IPS-15b (cell line): ENCODE measurements around the gene LHPP.

Experiments
- H3K27me3 ChIP-seq: one replicate; pipeline ENCODE4 v1.6.1; 2013; ENCODE audit warnings: low read length; ENCODE audit not compliant: control insufficient read depth, insufficient read depth
- H3K36me3 ChIP-seq: one replicate; pipeline ENCODE4 v1.6.1; 2013; ENCODE audit warnings: low read length; ENCODE audit not compliant: control insufficient read depth, insufficient read depth
- H3K4me1 ChIP-seq: one replicate; pipeline ENCODE4 v1.6.1; 2013; ENCODE audit warnings: mild to moderate bottlenecking, low read length; ENCODE audit not compliant: control insufficient read depth, insufficient read depth
- H3K4me3 ChIP-seq: one replicate; pipeline ENCODE4 v1.5.1; 2013; ENCODE audit warnings: low read depth, low read length
- H3K9ac ChIP-seq: one replicate; pipeline ENCODE4 v1.6.1; 2013; ENCODE audit warnings: low read depth, mild to moderate bottlenecking, low read length
- H3K9me3 ChIP-seq: one replicate; pipeline ENCODE4 v1.6.1; 2013; ENCODE audit warnings: mild to moderate bottlenecking, low read length; ENCODE audit not compliant: control insufficient read depth, insufficient read depth

Gene LHPP

DNA sequence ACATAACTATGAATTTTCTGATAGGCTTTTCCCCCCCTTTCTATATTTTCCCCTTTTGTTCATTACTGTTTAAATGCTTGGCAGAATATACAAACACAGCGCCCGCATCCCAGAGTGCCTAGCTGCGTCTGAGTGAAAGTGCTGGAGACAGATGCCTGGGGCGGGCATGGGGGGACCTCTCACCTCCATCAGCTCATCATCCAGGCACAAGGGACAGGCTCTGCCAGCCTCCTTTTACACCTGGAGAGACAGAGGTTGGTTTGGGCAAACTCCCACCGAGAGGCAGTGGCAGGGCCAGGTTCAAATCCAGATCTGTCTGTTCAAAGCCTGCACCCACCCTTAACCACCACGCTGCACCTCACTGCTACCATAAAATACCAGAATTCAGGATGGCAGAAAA, 178.0 kb downstream of the LHPP start:
- H3K9ac ChIP-seq: no peak overlapping the region
- no peaks in the 10 kb centered on the region for H3K9me3 ChIP-seq
- peaks cover 4% of the 10 kb centered on the region for H3K36me3 ChIP-seq
- H3K4me1 ChIP-seq: no peaks in the 10 kb centered on the region
- H3K4me3 ChIP-seq: no peak overlapping the region
- H3K27me3 ChIP-seq: no peaks in the 10 kb centered on the region

DNA sequence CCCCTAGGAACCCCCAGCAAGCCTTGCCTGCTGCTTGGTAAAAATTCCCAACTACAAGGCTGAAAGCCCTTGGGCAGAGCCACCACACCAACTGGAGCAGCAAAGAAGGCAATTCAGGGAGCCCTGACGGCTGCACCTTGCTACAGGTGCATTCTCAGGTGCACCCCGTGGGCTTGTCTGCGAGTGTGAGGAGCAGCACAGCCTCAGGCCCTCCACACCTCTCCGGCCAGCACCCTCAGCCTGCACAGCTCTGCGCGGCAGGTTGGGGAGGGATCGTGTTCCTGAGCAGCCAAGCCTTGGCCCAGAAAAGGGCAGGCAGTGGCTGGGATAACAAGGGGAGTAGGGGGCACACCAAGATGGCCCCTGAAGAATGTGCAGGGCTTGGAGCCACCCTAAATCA, 178.4 kb downstream of the LHPP start:
- H3K36me3 ChIP-seq: peaks cover 4% of the 10 kb centered on the region
- no peaks in the 10 kb centered on the region for H3K4me1 ChIP-seq

DNA sequence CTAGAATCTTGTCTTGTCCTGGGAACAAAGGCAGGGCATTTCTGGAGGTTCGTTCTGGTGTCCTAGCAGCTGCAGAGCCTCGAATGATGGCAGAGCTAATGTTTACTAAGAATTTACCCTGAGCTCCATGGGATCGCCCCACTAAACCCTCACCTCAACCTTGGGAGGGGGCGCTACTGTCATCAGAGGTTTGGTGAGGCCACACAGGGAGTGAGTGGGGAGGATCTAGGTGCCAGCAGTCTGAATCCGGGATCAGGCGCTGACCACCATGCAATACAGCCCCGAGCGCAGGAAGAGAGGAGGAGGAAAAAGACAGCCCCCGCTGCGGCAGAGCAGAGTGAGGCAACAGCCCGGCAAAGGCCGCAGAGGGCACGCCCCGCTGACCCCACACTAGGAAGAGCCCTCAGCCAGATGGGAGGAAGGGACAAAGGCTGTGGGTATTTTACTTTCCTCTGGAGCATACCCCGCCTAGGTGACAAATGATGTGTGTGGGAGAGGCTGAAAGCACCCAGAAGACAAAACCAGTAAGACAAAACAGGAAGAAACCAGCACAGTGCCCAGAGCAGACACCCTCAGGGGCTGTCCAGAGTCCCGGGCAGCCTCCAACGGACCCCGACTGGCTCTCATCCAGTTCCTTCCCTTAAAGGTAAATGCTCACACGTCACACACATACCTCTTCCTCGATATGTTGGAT, 179.1 kb downstream of the LHPP start:
- Histone ChIP-seq H3K36me3 (peaks cover 4% of the 10 kb centered on the region), H3K4me1 (no peaks in the 10 kb centered on the region), H3K9ac (no peak overlapping the region), H3K9me3 (no peaks in the 10 kb centered on the region), H3K4me3 (no peak overlapping the region), H3K27me3 (no peaks in the 10 kb centered on the region)

More for the DNA sequence above, 178.4 kb downstream of the LHPP start:
- Histone ChIP-seq H3K4me3 (no peak overlapping the region), H3K9me3 (no peaks in the 10 kb centered on the region), H3K27me3 (no peaks in the 10 kb centered on the region), H3K9ac (no peak overlapping the region)

DNA sequence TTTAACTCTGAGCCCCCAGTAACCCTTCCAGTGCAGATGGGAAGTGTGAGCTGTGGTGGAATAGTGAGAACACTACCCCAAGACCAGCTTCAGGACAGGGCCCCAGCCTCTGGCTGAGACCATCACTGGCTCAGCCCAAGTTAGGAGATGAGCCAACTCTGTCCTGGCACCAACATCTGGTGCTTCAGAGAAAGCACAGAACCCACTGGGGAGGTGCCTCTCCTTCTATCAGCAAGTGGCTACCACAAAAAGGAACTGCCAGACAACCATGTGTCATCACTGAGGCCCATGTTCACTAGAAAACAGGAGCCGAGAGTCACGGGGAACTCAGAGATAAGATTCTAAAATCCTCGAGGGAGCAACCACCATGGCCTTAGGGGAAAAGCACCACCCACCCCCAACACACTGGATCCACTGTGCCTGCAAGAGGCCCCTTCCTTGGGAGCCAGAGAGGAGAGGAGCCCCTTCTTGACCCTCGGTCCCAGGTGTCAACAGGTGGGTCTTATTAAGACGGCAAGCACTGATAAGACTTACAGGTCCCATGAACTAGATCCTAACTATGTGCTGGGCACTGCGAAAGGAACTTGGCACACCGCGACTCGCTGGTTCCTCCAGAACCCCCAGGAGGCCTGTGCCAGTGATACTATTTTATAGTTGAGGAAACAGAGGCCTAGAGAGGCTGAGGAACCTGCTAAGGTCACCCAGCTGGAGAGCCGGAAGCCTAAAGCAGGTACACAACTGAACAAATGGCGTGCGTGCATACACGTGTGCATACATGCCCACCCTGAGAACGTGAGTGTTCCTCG, 179.9 kb downstream of the LHPP start:
- H3K4me3 ChIP-seq: no peak overlapping the region
- H3K9me3 ChIP-seq: no peaks in the 10 kb centered on the region
- H3K9ac ChIP-seq: no peak overlapping the region
- no peaks in the 10 kb centered on the region for H3K27me3 ChIP-seq
- H3K36me3 ChIP-seq: peaks cover 4% of the 10 kb centered on the region
- no peaks in the 10 kb centered on the region for H3K4me1 ChIP-seq

DNA sequence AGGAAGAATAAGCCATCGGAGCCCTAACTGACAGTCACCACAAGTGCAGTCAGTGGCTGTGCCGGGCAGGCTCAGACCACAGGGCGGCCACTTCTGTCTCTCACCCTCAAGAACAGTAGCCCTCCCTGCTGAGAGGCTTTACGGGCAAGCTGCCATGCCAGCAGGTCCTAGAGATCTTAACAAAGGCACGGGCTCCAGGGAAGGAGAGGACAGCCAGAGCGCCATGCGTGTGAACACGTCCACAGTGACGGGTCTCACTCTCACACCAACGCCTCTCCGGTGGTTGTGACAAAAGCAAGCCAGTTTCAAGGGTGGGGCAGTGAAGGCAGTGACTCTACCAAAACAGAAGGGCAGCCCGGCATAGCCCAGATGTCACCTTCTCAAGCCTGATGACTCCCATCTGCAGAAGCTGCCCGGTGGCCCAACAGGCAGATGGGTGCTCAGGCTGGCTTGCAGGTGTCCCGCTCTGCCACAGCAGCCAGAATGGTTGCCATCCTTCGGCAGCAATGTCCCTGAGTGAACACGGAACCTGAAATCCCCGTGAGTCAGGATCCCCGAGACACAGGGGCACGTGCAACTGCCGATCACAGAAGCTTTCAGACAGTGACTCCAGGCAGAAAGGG, 180.6 kb downstream of the LHPP start:
- H3K4me1 ChIP-seq: no peaks in the 10 kb centered on the region
- H3K9me3 ChIP-seq: no peaks in the 10 kb centered on the region
- H3K36me3 ChIP-seq: peaks cover under 1% of the 10 kb centered on the region
- no peak overlapping the region for H3K4me3 ChIP-seq
- no peaks in the 10 kb centered on the region for H3K27me3 ChIP-seq
- no peak overlapping the region for H3K9ac ChIP-seq

DNA sequence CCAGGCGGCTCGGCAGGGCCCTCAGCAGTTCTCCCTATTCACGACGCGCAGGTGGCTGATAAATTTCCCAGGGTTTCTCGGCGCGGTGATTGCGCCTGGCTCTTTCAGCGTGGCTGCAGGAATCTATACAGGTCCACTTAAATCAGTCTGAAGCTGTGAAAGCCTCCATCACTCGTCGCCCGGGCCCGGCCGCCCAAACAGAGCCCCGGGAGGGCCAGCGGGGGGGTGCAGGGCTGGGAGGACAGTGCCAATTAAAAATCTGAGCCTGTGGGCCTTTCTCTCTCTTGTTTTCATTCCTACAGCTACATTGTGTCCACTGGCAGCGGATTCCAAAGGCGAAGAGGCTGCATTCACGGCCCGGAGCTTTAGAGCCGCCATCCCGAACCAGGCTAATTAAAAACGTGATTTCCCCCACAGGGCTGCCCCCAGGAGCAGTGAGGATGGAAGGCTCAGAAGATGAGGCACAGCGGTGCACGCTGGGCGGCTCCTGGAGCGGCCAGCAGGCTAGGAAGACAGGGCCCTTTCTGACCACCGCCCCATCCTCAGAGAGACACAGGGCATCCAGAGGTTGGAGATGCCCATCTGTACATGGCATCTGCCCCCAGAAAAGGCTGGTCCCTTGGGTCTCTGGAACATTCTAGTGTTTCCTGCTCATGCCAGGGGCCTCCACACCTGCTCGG, 181.8 kb downstream of the LHPP start:
- Histone ChIP-seq H3K4me3 (no peak overlapping the region), H3K4me1 (no peaks in the 10 kb centered on the region), H3K36me3 (no peaks in the 10 kb centered on the region), H3K9ac (no peak overlapping the region), H3K9me3 (no peaks in the 10 kb centered on the region), H3K27me3 (no peaks in the 10 kb centered on the region)

DNA sequence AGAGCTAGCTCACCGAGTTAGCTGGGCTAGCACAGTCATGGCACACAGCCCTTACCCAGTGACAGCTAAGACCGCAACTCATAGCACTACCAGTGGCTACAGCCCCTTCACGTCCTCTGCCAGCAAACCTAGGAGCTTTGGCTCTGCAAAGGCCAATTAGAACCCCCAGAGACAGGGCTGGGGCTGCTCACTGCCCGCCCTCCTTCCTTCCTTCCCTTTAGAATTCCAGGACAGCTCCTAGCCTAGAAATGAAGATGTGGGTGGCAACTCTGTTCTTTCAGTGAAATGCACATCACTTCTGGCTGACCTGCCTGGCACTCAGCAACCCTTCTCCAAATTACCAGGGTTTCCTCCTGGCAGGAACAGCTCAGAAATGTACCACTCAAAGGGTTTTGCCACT, 182.6 kb downstream of the LHPP start:
- Histone ChIP-seq H3K9ac (no peak overlapping the region), H3K4me1 (no peaks in the 10 kb centered on the region), H3K27me3 (no peaks in the 10 kb centered on the region), H3K36me3 (no peaks in the 10 kb centered on the region), H3K9me3 (no peaks in the 10 kb centered on the region), H3K4me3 (no peak overlapping the region)

DNA sequence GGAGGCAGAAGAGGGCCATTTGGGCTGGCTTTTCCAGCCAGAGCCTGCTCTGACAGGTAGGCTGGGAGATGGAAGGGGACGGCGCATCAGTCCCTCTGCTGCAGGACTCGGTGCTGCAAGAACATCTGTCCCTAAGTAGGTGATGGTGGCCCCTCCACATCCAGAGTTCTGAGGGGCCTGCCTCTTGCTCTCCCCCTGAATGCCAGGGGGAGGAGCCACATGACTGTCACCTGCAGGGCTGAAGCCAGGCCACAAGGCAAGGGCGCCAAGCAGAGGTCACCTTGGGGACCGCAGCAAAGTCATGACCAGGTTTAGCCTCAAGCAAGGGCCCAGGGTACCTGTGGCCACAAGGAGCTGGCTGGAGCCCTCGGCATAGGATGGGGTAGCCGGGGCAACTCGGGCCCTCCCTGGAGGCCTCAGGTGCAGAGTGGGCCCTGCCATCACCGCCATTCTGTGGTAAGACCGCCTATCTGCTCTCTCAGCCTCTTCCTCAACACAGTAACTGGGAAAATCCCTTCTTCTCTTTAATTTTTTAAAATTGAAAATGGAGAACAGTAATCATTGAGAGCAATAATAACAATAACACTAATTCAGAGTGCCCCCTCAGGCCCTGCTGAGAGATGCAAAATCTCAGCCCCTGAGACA, 183.3 kb downstream of the LHPP start:
- Histone ChIP-seq H3K27me3 (no peaks in the 10 kb centered on the region), H3K4me3 (no peak overlapping the region), H3K9me3 (no peaks in the 10 kb centered on the region), H3K4me1 (no peaks in the 10 kb centered on the region), H3K36me3 (no peaks in the 10 kb centered on the region), H3K9ac (no peak overlapping the region)

DNA sequence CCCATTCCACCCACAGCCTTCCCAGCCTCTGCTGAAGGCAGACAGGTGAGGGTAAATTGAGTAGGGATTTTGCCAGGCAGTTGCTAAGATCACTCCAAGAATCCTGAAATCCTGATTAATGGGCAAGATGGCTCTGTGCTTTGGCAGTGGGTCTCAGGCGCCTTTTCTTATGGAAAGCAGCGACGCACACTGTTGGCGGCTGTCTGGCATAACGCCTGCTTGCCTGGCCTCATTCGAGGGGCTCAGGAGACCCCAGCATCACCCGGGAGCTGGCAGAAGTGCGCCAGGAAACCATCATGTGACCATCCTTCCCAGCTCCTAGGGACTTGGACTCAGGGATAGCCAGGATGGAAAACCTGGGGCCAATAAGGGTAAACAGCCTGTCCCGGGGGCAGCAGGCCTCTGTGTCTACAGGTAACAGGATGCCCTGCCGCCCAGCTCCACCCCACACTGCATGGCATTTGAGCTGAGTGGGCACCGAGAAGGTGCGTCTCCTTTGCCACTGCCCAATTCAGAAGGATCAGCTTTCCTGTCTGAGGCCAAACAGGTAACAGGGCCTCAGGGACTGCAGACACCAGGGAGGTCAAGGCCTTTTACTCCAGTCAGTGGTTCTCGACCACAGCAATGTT, 184.0 kb downstream of the LHPP start:
- Histone ChIP-seq H3K9ac (no peak overlapping the region), H3K4me1 (no peaks in the 10 kb centered on the region), H3K4me3 (no peak overlapping the region), H3K27me3 (no peaks in the 10 kb centered on the region), H3K9me3 (no peaks in the 10 kb centered on the region), H3K36me3 (no peaks in the 10 kb centered on the region)

DNA sequence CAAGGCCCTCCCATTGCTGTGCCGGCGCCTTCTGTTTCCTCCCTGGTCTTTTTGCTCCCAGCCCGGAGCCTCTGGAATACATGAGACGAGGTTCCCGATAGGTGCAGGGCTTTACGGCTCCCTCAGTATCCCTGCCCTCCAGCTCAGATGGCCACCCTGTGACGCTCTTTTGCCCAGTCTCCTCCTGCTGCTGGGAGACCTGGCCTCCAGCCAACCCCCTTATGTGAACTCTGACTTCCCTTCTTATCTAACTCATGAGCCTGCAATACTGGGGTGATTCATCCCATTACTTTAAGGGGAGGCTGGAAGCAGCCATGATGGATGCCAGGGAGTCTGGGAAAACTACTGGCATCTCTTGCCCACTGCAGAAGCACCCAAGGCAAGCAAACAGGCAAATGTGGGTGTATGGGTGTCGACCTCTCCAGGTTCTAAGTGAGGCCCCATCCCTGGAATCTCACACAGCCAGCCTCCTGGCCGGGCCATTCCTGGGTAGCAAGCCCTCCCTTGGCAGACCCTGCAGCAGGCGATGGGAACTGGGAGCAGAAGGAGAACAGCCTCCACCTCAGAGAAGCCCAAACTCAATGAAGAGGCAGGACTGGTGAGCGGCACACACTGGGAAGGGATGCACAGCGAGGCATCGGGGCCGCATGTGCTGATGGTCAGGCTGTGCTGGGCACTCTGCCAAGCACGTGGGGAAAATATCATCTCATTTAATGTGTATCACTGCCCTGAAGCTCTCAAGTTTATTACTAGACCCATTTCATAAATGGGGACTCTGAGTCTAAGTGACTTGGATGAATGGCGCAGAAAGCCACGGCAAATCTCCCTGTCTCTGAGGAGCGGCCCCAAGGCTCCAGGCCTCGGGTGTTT, 185.1 kb downstream of the LHPP start:
- Histone ChIP-seq H3K9ac (no peak overlapping the region), H3K4me1 (peaks cover 4% of the 10 kb centered on the region), H3K4me3 (no peak overlapping the region), H3K36me3 (no peaks in the 10 kb centered on the region), H3K27me3 (no peaks in the 10 kb centered on the region), H3K9me3 (no peaks in the 10 kb centered on the region)
